SK-N-MC (cell line): ENCODE measurements around the gene PTPRM.

Source experiments
- EZH2 ChIP-seq: fragments of 200-600 bp; sonication (generic); IDR thresholded peaks from one replicate; pipeline ENCODE4 v1.6.1; 2017; ENCODE audit warnings: antibody characterized with exemption
- FOXP2 ChIP-seq: optimal IDR thresholded peaks from 2 replicates; pipeline ENCODE3; 2011; ENCODE audit warnings: mild to moderate bottlenecking, moderate library complexity; ENCODE audit not compliant: insufficient read depth; ENCODE audit errors: extremely low read length, control extremely low read depth

DNA sequence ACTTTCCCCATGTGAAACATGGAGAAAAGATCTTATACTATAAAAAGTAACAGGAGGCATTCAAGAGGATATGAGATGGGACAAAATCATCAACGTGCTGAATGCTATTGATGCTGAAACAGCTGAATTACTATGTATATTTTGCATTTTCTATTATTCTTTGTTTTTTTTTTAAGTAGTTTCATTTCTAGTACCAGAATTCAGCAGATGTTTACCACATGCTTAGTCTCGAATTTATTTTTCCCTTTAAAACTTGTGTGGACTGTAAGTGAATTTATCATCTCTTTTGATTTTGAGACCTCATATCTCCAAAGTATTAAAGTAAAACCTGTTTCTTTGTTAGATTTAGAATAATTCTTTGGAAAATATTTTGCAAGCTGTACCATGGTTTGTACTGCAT lies 205.8 kb downstream of the PTPRM start:
- TF ChIP-seq EZH2 (no peak), FOXP2 (no peak)
